Stimulated activated effector memory CD8-positive, alpha-beta T cell treated with anti-CD3 and anti-CD28 coated beads, Interleukin-12 subunit alpha, Interleukin-12 subunit beta, amount 100 ng/mL, for 72 hours (primary cell): Measurements from ENCODE around the gene FAM107B.
A peak's percentile ranks its signal among the peaks of the same experiment; 100 is the strongest.

Experiments used
- ATAC-seq: fragments of 150-1000 bp; cut with Tn5 transposase; 2 replicates; pipeline ENCODE4 v1.10.0; 2021
- DNase-seq, 2 donors: peaks; one replicate each; pipeline ENCODE4 v3.0.0; 2021 to 2022; ENCODE audit warnings: low spot score in 2 of 2
- H3K27ac Mint-ChIP-seq: one replicate; pipeline ENCODE4 v1.8.0; 2022; ENCODE audit warnings: mild to moderate bottlenecking, mixed read lengths
- H3K36me3 Mint-ChIP-seq: one replicate; pipeline ENCODE4 v1.8.0; 2022; ENCODE audit warnings: mild to moderate bottlenecking, mixed read lengths
- H3K4me1 Mint-ChIP-seq: one replicate; pipeline ENCODE4 v1.8.0; 2022; ENCODE audit warnings: mixed read lengths
- H3K4me3 Mint-ChIP-seq: one replicate; pipeline ENCODE4 v1.8.0; 2022; ENCODE audit warnings: mild to moderate bottlenecking, mixed read lengths
- H3K9me3 Mint-ChIP-seq: one replicate; pipeline ENCODE4 v1.8.0; 2022; ENCODE audit warnings: mixed read lengths

FAM107B gene

GRCh38 chr10:14625192-14625631, 149.5 kb downstream of the FAM107B start:
- ATAC-seq: no peak
- Mint-ChIP-seq H3K4me3 (no peak overlapping the region), H3K4me1 (no peaks in the 10 kb centered on the region), H3K9me3 (no peaks in the 10 kb centered on the region), H3K27ac (no peak overlapping the region), H3K36me3 (no peaks in the 10 kb centered on the region)
- no peak for DNase-seq

GRCh38 chr10:14624600-14624999, 150.1 kb downstream of the FAM107B start:
- H3K4me1 Mint-ChIP-seq: no peaks in the 10 kb centered on the region
- DNase-seq: no peak
- no peaks in the 10 kb centered on the region for H3K36me3 Mint-ChIP-seq
- no peaks in the 10 kb centered on the region for H3K9me3 Mint-ChIP-seq
- no peak overlapping the region for H3K4me3 Mint-ChIP-seq
- no peak overlapping the region for H3K27ac Mint-ChIP-seq
- no peak for ATAC-seq

- no peaks in the 10 kb centered on the region for H3K36me3 Mint-ChIP-seq
- no peak for ATAC-seq
- no peaks in the 10 kb centered on the region for H3K4me1 Mint-ChIP-seq
Observed at GRCh38 chr10:14623931-14624330, 150.8 kb downstream of the FAM107B start.

GRCh38 chr10:14621037-14621436, 153.7 kb downstream of the FAM107B start:
- DNase-seq: no peak
- Mint-ChIP-seq H3K27ac (no peak overlapping the region), H3K4me3 (no peak overlapping the region), H3K9me3 (no peaks in the 10 kb centered on the region), H3K36me3 (no peaks in the 10 kb centered on the region), H3K4me1 (peaks cover 22% of the 10 kb centered on the region)
- no peak for ATAC-seq

More at GRCh38 chr10:14623931-14624330, 150.8 kb downstream of the FAM107B start:
- H3K27ac Mint-ChIP-seq: no peak overlapping the region
- no peak for DNase-seq
- no peak overlapping the region for H3K4me3 Mint-ChIP-seq
- no peaks in the 10 kb centered on the region for H3K9me3 Mint-ChIP-seq

DNA sequence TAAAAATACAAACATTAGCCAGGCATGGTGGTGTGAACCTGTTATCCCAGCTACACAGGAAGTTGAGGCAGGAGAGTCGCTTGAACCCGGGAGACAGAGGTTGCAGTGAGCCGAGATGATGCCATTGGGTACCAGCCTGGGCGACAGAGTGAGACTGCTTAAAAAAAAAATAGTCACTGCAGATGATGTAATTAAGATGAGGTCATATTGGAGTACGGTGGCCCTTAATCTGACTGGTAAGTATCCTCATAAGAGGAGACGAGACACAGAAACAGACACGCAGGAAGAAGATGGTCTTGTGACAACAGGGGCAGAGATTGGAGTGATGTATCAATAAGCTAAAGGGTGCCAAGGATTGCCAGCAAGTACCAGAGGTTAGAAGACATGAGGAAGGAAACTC, 156.0 kb downstream of the FAM107B start:
- DNase-seq (no peak), ATAC-seq (no peak)
- Mint-ChIP-seq H3K27ac (no peak overlapping the region), H3K9me3 (no peaks in the 10 kb centered on the region), H3K36me3 (no peaks in the 10 kb centered on the region), H3K4me3 (no peak overlapping the region), H3K4me1 (peaks cover 26% of the 10 kb centered on the region)

DNA sequence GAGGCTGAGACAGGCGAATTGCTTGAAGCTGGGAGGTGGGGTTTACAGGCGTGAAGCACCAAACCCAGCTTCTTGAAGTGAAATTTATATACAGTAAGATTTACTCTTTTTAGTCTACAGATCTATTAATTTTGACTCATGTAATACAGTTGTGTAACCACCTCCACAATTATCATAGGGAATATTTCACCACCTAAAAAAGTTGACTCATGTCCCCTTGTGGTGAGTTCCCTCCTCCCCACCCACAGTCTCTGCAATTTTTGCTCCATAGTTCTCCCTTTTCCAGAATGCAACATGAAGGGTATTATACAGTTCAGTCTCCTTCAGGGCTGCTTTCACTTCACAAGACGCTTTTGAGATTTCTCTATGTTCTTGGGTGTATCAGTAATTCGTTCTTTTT, 156.8 kb downstream of the FAM107B start:
- ATAC-seq (no peak), DNase-seq (no peak)
- Mint-ChIP-seq H3K36me3 (no peaks in the 10 kb centered on the region), H3K4me1 (peaks cover 32% of the 10 kb centered on the region), H3K9me3 (no peaks in the 10 kb centered on the region), H3K27ac (peak overlapping the region; percentile 70), H3K4me3 (no peak overlapping the region)

- Mint-ChIP-seq H3K9me3 (no peaks in the 10 kb centered on the region), H3K27ac (peak overlapping the region; percentile 70), H3K36me3 (no peaks in the 10 kb centered on the region), H3K4me1 (peaks cover 32% of the 10 kb centered on the region), H3K4me3 (peak overlapping the region; percentile 10)
- no peak for DNase-seq
- no peak for ATAC-seq
Observed at GRCh38 chr10:14616955-14617730, 157.6 kb downstream of the FAM107B start.

- peak overlapping the region; percentile 70 for H3K27ac Mint-ChIP-seq
- H3K36me3 Mint-ChIP-seq: no peaks in the 10 kb centered on the region
- DNase-seq (no peak), ATAC-seq (no peak)
- H3K4me1 Mint-ChIP-seq: peaks cover 32% of the 10 kb centered on the region
- peak overlapping the region; percentile 10 for H3K4me3 Mint-ChIP-seq
- no peaks in the 10 kb centered on the region for H3K9me3 Mint-ChIP-seq
Observed at GRCh38 chr10:14616465-14616864, 158.2 kb downstream of the FAM107B start.

- Mint-ChIP-seq H3K4me3 (no peak overlapping the region), H3K9me3 (no peaks in the 10 kb centered on the region), H3K27ac (no peak overlapping the region), H3K36me3 (no peaks in the 10 kb centered on the region), H3K4me1 (peaks cover 32% of the 10 kb centered on the region)
- no peak for ATAC-seq
- DNase-seq: no peak
Observed at GRCh38 chr10:14613588-14613920, 161.1 kb downstream of the FAM107B start.

DNA sequence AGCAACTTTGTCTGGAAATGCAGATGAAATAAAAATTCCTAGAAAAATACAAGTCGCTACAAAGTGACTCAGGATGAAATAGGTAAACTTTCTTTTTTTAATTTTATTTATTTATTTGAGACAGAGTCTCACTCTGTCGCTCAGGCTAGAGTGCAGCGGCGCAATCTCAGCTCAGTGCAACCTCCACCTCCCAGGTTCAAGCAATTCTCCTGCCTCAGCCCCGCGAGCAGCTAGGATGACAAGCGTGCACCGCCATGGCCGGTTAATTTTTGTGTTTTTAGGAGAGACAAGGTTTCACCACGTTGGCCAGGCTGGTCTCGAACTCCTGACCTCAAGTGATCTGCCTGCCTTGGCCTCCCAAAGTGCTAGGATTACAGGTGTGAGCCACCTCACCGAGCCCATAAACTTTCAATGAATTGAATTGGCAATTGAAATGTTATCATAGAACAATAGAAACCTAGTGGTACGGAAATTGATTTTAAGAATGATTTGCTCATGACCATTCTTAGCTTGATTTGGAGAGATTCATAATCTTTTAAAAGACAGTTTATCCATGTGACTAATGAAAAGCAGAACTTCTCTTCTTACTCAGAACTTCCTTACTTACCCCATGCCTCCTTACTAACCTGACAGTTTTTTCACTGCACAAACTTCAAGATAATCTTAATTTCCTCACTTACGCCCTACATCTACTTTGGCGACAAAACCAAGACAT, 161.7 kb downstream of the FAM107B start:
- ATAC-seq (peak; percentile 48), DNase-seq (no peak)
- no peaks in the 10 kb centered on the region for H3K9me3 Mint-ChIP-seq
- no peak overlapping the region for H3K27ac Mint-ChIP-seq
- H3K4me1 Mint-ChIP-seq: peaks cover 36% of the 10 kb centered on the region
- H3K4me3 Mint-ChIP-seq: no peak overlapping the region
- H3K36me3 Mint-ChIP-seq: no peaks in the 10 kb centered on the region

GRCh38 chr10:14611968-14612693, 162.6 kb downstream of the FAM107B start:
- ATAC-seq (no peak), DNase-seq (no peak)
- Mint-ChIP-seq H3K27ac (no peak overlapping the region), H3K4me3 (no peak overlapping the region), H3K9me3 (no peaks in the 10 kb centered on the region), H3K4me1 (peaks cover 34% of the 10 kb centered on the region), H3K36me3 (no peaks in the 10 kb centered on the region)

- Mint-ChIP-seq H3K36me3 (peaks cover 11% of the 10 kb centered on the region), H3K4me1 (peaks cover 45% of the 10 kb centered on the region), H3K4me3 (no peak overlapping the region), H3K27ac (no peak overlapping the region), H3K9me3 (peaks cover 6% of the 10 kb centered on the region)
- no peak for ATAC-seq
- no peak for DNase-seq
Observed at GRCh38 chr10:14609178-14609577, 165.5 kb downstream of the FAM107B start.

DNA sequence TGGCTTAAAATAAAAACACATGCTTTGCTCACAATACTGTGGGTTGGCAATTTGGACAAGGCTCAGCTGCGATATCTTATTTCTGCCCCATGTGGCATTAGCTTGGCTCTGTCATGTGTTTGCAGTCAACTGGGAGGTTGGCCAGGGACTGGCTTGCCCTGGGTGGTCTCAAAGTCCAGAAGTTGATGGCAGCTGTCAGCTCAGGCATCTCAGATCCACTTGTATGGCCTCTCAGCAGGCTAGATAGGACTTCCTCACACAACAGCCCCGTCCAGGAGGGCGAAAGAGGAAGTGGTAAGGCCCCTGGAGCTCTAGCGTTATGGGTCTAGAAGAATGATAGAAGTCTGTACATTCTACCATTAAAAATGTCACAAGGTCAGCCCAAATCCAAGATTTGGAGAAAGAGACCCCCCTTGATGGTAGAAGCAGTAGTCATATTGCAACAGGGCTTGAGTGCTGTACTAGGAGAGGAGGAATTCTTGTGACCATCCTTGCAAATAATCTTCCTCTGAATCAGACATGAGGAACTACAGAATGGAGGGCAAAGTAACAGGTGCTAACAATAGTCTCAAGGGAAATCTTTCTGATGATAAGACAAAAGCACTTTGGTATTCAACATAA, 166.2 kb downstream of the FAM107B start:
- DNase-seq (no peak), ATAC-seq (no peak)
- H3K27ac Mint-ChIP-seq: no peak overlapping the region
- peaks cover 14% of the 10 kb centered on the region for H3K36me3 Mint-ChIP-seq
- no peak overlapping the region for H3K4me3 Mint-ChIP-seq
- H3K4me1 Mint-ChIP-seq: peaks cover 43% of the 10 kb centered on the region
- H3K9me3 Mint-ChIP-seq: peaks cover 6% of the 10 kb centered on the region

GRCh38 chr10:14606633-14607032, 168.1 kb downstream of the FAM107B start:
- ATAC-seq (no peak), DNase-seq (no peak)
- Mint-ChIP-seq H3K9me3 (peaks cover 6% of the 10 kb centered on the region), H3K4me3 (peak overlapping the region; percentile 86), H3K4me1 (peaks cover 50% of the 10 kb centered on the region), H3K36me3 (peaks cover 28% of the 10 kb centered on the region), H3K27ac (peak overlapping the region; percentile 95)

GRCh38 chr10:14605231-14605925, 169.3 kb downstream of the FAM107B start:
- H3K4me3 Mint-ChIP-seq: peak overlapping the region; percentile 86
- peaks cover 60% of the 10 kb centered on the region for H3K4me1 Mint-ChIP-seq
- DNase-seq: peak in 1 of 2 donors; percentile 77
- peaks cover 41% of the 10 kb centered on the region for H3K36me3 Mint-ChIP-seq
- H3K9me3 Mint-ChIP-seq: peaks cover 6% of the 10 kb centered on the region
- peak; percentile 84 for ATAC-seq
- peak overlapping the region; percentile 95 for H3K27ac Mint-ChIP-seq
